Measurements from ENCODE around the gene DCST1. TPM values are rescaled to one million over a fixed set of nuclear protein-coding genes. Genes with fewer than 3 reads are reported as not detected.

Gene DCST1
- total RNA-seq, 2 donors from 2014 or later = not detected

- ATAC-seq = peak; percentile 90
- no peaks in the 10 kb centered on the region for H3K36me3 ChIP-seq (replicated peaks in 1 of 2; ENCODE audit: insufficient read depth in 1 of 2, low read depth in 2 of 2)
- WGBS, 2 donors = 10 to 36% methylated on average over 8 to 61 of the region's 61 CpGs
- H3K27ac ChIP-seq = peak overlapping the region in 2 of 4 donors; percentile 35 to 48
- TF ChIP-seq CTCF (IDR thresholded peaks at IDR 0.05) (peak; percentile 29 to 63 (median 49)), POLR2A (IDR thresholded peaks at IDR 0.05) (peak in 2 of 3 donors; percentile 10 to 20)
- H3K4me3 ChIP-seq = no peak overlapping the region
- no peaks in the 10 kb centered on the region for H3K9me3 ChIP-seq
- DNase-seq = peak; percentile 72 to 83 (median 81)
- peaks cover 16% of the 10 kb centered on the region for H3K4me1 ChIP-seq
- intact Hi-C loops (cut with DNase I) = no loop called here
- H3K27me3 ChIP-seq = no peaks in the 10 kb centered on the region
Observed at GRCh38 chr1:155070721-155071569, 37.3 kb downstream of the DCST1 start.

DNA sequence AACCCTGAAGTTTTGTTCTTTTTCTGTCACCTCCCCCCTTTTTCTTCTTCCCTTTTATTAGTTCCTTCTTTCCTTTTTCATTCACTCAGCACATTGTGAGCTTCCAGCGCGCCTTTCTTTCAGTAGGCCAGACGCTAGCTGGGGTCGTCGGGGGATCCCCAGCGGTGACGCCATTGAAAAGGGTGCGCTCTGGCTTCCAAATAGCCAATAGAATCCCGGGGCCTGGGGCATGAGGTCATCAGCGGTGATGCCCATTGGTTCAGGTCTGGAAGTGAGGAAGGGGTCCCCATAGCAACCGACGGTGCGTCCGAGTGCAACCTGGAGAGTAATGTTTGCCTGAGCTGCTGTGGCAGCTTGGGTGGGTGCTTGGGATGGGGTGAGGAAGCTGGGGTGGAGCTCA lies 38.1 kb downstream of the DCST1 start:
- ATAC-seq = no peak
- intact Hi-C loops (cut with DNase I) = no loop called here
- WGBS, 2 donors = 74 to 84% methylated on average over 14 of the region's 14 CpGs
- Histone ChIP-seq H3K4me3 (no peak overlapping the region), H3K4me1 (peaks cover 16% of the 10 kb centered on the region), H3K27ac (no peak overlapping the region), H3K27me3 (no peaks in the 10 kb centered on the region), H3K36me3 (replicated peaks in 1 of 2; ENCODE audit: insufficient read depth in 1 of 2, low read depth in 2 of 2) (no peaks in the 10 kb centered on the region), H3K9me3 (no peaks in the 10 kb centered on the region)
- no peak for DNase-seq
- TF ChIP-seq CTCF (IDR thresholded peaks at IDR 0.05) (no peak), POLR2A (IDR thresholded peaks at IDR 0.05) (no peak)

- H3K9me3 ChIP-seq = no peaks in the 10 kb centered on the region
- H3K36me3 ChIP-seq (replicated peaks in 1 of 2; ENCODE audit: insufficient read depth in 1 of 2, low read depth in 2 of 2) = no peaks in the 10 kb centered on the region
- TF ChIP-seq POLR2A (IDR thresholded peaks at IDR 0.05) (no peak), CTCF (IDR thresholded peaks at IDR 0.05) (no peak)
- ATAC-seq (no peak), DNase-seq (no peak)
- H3K4me1 ChIP-seq = peaks cover 16% of the 10 kb centered on the region
- H3K27ac ChIP-seq = no peak overlapping the region
- intact Hi-C loops (cut with DNase I) = no loop called here
- H3K4me3 ChIP-seq = no peak overlapping the region
- 62 to 63% methylated on average over 7 of the region's 7 CpGs for WGBS, 2 donors
- no peaks in the 10 kb centered on the region for H3K27me3 ChIP-seq
Observed at GRCh38 chr1:155072531-155073289, 39.1 kb downstream of the DCST1 start.

- H3K9me3 ChIP-seq = no peaks in the 10 kb centered on the region
- H3K27me3 ChIP-seq = no peaks in the 10 kb centered on the region
- no peak overlapping the region for H3K27ac ChIP-seq
- H3K36me3 ChIP-seq (replicated peaks in 1 of 2; ENCODE audit: insufficient read depth in 1 of 2, low read depth in 2 of 2) = no peaks in the 10 kb centered on the region
- H3K4me1 ChIP-seq = peaks cover 21% of the 10 kb centered on the region
- ATAC-seq (no peak), DNase-seq (no peak)
- no peak overlapping the region for H3K4me3 ChIP-seq
- intact Hi-C loops (cut with DNase I) = no loop called here
- WGBS, 2 donors = 91 to 100% methylated on average over 3 of the region's 3 CpGs
- TF ChIP-seq CTCF (IDR thresholded peaks at IDR 0.05) = no peak
- TF ChIP-seq POLR2A (IDR thresholded peaks at IDR 0.05) = no peak
Observed at GRCh38 chr1:155073377-155074242, 40.0 kb downstream of the DCST1 start.

Measured in body of pancreas (tissue), 4 donors.